Liver (tissue), 9 donors: Measurements from ENCODE around the gene GRIPAP1. TPM values are rescaled to one million over a fixed set of nuclear protein-coding genes. Genes with fewer than 3 reads are reported as not detected.

Experiments used
- DNase-seq: peaks from one replicate; pipeline ENCODE4 v3.0.0-alpha.2; 2017; ENCODE audit warnings: low spot score
- H3K27ac ChIP-seq, 2 donors: one replicate each; pipeline ENCODE4 v1.7.0; 2013; ENCODE audit warnings: inconsistent platforms in 2 of 2, low read length in 2 of 2, control low read depth in 1 of 2, low read depth in 1 of 2, mild to moderate bottlenecking in 1 of 2
- H3K27me3 ChIP-seq, 4 donors: one replicate each; pipeline versions ENCODE4 v1.6.1 to v1.7.0; 2013; ENCODE audit warnings: low read length in 3 of 4, inconsistent platforms in 1 of 4, mild to moderate bottlenecking in 1 of 4, moderate library complexity in 1 of 4; ENCODE audit not compliant: control insufficient read depth in 4 of 4, insufficient read depth in 4 of 4
- H3K36me3 ChIP-seq, 4 donors: one replicate each; pipeline versions ENCODE4 v1.6.1 to v1.7.0; 2013; ENCODE audit warnings: low read length in 3 of 4, mild to moderate bottlenecking in 3 of 4, low read depth in 1 of 4, moderate library complexity in 1 of 4; ENCODE audit not compliant: control insufficient read depth in 4 of 4, insufficient read depth in 3 of 4
- H3K4me1 ChIP-seq, 4 donors: one replicate each; pipeline versions ENCODE4 v1.6.1 to v1.7.0; 2013; ENCODE audit warnings: low read length in 3 of 4, mild to moderate bottlenecking in 3 of 4, moderate library complexity in 1 of 4; ENCODE audit not compliant: control insufficient read depth in 4 of 4, insufficient read depth in 4 of 4
- H3K4me3 ChIP-seq, 3 donors: one replicate each; pipeline versions ENCODE4 v1.6.1 to v1.7.0; 2013; ENCODE audit warnings: low read length in 3 of 3, control low read depth in 1 of 3, low read depth in 1 of 3, mild to moderate bottlenecking in 1 of 3
- H3K9ac ChIP-seq, 2 donors: one replicate each; pipeline ENCODE4 v1.7.0; 2013; ENCODE audit warnings: low read length in 2 of 2, mild to moderate bottlenecking in 2 of 2, moderate library complexity in 2 of 2, control low read depth in 1 of 2, low read depth in 1 of 2
- H3K9me3 ChIP-seq, 4 donors: one replicate each; pipeline versions ENCODE4 v1.6.1 to v1.7.0; 2013; ENCODE audit warnings: low read length in 3 of 4; ENCODE audit not compliant: control insufficient read depth in 4 of 4
- EGR1 ChIP-seq, 2 donors: IDR thresholded peaks; 2 replicates each; pipeline ENCODE4 v1.6.1; 2016 to 2018; ENCODE audit warnings: antibody characterized with exemption in 2 of 2, low read depth in 2 of 2
- FOXA2 ChIP-seq: IDR thresholded peaks from 2 replicates; pipeline ENCODE4 v1.6.1; 2016; ENCODE audit warnings: antibody characterized with exemption
- GABPA ChIP-seq, 2 donors: IDR thresholded peaks in 1 of 2; conservative IDR thresholded peaks in 1 of 2; 2 replicates each; pipeline ENCODE4 v1.6.1; 2016; ENCODE audit warnings: antibody characterized with exemption in 2 of 2, mild to moderate bottlenecking in 1 of 2, moderate library complexity in 1 of 2
- HNF4A ChIP-seq, 2 donors: conservative IDR thresholded peaks; 2 replicates each; pipeline ENCODE4 v1.6.1; 2016; ENCODE audit warnings: antibody characterized with exemption in 2 of 2, mild to moderate bottlenecking in 2 of 2
- JUND ChIP-seq, 2 donors: IDR thresholded peaks; 2 replicates each; pipeline ENCODE4 v1.6.1; 2016; ENCODE audit warnings: antibody characterized with exemption in 2 of 2
- NR2F2 ChIP-seq: IDR thresholded peaks from 2 replicates; pipeline ENCODE4 v1.6.1; 2016; ENCODE audit warnings: antibody characterized with exemption
- RAD21 ChIP-seq, 2 donors: IDR thresholded peaks; 2 replicates each; pipeline ENCODE4 v1.6.1; 2016; ENCODE audit warnings: antibody characterized with exemption in 2 of 2, mild to moderate bottlenecking in 2 of 2
- RXRA ChIP-seq, 2 donors: IDR thresholded peaks; 2 replicates each; pipeline ENCODE4 v1.6.1; 2017 to 2018; ENCODE audit warnings: antibody characterized with exemption in 2 of 2, mild to moderate bottlenecking in 1 of 2
- SP1 ChIP-seq: IDR thresholded peaks from 2 replicates; pipeline ENCODE4 v1.6.1; 2018; ENCODE audit warnings: antibody characterized with exemption, mild to moderate bottlenecking
- WGBS: extraction: QIAGEN DNeasy Blood & Tissue Kit; methylation state at CpG from one replicate; pipeline ENCODE4 v1.1.7; 2013; 5-methylcytosine and 5-hydroxymethylcytosine counted together
- polyA plus RNA-seq, 2 donors: library from polyadenylated mRNA; stranded (reverse) in 1 of 2; unstranded in 1 of 2; fragments of 200-250 nt in 1 of 2; fragments of >200 nt in 1 of 2; fragmentation: Nextera tagmentation in 1 of 2; extraction: Ambion mirVana in 1 of 2; gene quantifications; one replicate each; pipeline versions ENCODE4 v1.2.1 to v1.2.3, GENCODE V29; 2013 to 2015
- total RNA-seq, 2 donors: library from RNA; depleted of rRNA; stranded (reverse); fragments of >200 nt; gene quantifications; one replicate each; pipeline ENCODE4 v1.2.3, GENCODE V29; 2014
- TF ChIP-seq, protein P1 (sequence below): IDR thresholded peaks from 2 replicates; pipeline ENCODE4 v1.6.1; 2016; ENCODE audit warnings: antibody characterized with exemption
- donor health status: healthy.
- donor health status: healthy.
- donor health status: healthy.
- donor health status: healthy.
- donor health status: healthy.

The GRIPAP1 gene
- total and polyA plus RNA-seq, 4 donors, result 14.1 to 21.3 (median 16.4) TPM

DNA sequence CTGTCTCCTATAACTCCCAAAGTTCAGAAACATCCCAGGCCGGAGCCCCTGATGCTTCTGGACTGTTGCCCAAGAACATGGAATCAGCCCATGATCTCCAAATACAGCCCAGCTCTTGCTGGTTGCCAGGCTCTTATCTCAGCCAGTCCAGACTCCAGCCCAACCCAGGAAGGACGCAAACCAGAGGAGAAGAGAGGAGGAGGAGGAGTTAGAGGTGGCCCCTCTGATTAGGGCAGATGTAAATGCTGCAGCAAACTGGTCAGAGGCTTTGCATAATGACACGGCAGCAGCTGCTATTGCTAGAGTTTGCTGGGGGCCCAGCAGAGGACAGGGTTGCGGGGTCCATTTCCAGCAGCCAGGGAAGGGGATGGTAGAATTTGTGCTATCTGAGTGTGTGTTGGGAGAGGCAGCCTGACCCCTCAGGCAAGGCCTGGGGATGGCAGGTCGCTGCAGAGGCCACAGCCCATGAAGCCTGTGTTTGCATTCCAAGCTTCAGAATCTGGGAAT is 40.4 kb downstream of the GRIPAP1 start:
- Histone ChIP-seq H3K27ac (no peak overlapping the region), H3K4me3 (no peak overlapping the region)
- TF ChIP-seq, protein P1, sequence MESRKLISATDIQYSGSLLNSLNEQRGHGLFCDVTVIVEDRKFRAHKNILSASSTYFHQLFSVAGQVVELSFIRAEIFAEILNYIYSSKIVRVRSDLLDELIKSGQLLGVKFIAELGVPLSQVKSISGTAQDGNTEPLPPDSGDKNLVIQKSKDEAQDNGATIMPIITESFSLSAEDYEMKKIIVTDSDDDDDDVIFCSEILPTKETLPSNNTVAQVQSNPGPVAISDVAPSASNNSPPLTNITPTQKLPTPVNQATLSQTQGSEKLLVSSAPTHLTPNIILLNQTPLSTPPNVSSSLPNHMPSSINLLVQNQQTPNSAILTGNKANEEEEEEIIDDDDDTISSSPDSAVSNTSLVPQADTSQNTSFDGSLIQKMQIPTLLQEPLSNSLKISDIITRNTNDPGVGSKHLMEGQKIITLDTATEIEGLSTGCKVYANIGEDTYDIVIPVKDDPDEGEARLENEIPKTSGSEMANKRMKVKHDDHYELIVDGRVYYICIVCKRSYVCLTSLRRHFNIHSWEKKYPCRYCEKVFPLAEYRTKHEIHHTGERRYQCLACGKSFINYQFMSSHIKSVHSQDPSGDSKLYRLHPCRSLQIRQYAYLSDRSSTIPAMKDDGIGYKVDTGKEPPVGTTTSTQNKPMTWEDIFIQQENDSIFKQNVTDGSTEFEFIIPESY, result no peak
- no peak for TF ChIP-seq RAD21 (IDR thresholded peaks at IDR 0.05)
- no peak for TF ChIP-seq RXRA (IDR thresholded peaks at IDR 0.05)
- no peak for TF ChIP-seq GABPA (IDR thresholded peaks at IDR 0.05 in 1 of 2, conservative IDR thresholded peaks at IDR 0.05 in 1 of 2)
- no peak for TF ChIP-seq JUND (IDR thresholded peaks at IDR 0.05)
- TF ChIP-seq HNF4A (conservative IDR thresholded peaks at IDR 0.05), result no peak
- TF ChIP-seq NR2F2, result no peak

DNA sequence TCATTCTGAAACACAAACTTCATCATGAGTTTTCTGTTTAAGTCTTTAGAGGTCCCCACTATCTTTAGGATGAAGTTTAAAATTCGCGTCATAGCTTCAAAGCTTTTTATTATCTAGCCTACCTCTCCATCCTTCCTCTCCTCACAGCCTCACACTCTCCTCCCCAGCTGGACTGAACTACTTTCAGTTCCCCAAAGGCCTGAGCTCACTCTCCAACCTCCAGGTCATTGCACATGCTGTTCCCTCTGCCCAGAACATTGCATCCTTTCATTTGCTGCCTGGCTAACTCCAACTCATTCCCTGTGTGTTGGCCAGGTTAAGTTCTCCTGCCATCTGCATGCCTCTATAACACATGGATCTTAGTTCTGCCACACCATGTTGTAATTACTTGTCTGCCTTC is 41.8 kb downstream of the GRIPAP1 start:
- peaks cover 0 to 3% (median under 1%) of the 10 kb centered on the region in 4 donors for H3K36me3 ChIP-seq
- TF ChIP-seq EGR1 (IDR thresholded peaks at IDR 0.05; ENCODE audit: low read depth in 2 of 2) (no peak), SP1 (peak; percentile 23)
- no peak overlapping the region for H3K27ac ChIP-seq
- H3K4me1 ChIP-seq, result peaks cover 3 to 21% (median 17%) of the 10 kb centered on the region in 4 donors
- H3K9me3 ChIP-seq, result no peaks in the 10 kb centered on the region
- 93% methylated on average over 2 of the region's 2 CpGs for WGBS
- H3K9ac ChIP-seq, result no peak overlapping the region
- no peak overlapping the region for H3K4me3 ChIP-seq
- DNase-seq, result no peak
- no peaks in the 10 kb centered on the region for H3K27me3 ChIP-seq

More for the DNA sequence above, 40.4 kb downstream of the GRIPAP1 start:
- no peaks in the 10 kb centered on the region for H3K36me3 ChIP-seq
- H3K9ac ChIP-seq, result no peak overlapping the region
- DNase-seq, result peak; percentile 62
- H3K27me3 ChIP-seq, result no peaks in the 10 kb centered on the region
- 60% methylated on average over 5 of the region's 5 CpGs for WGBS
- H3K9me3 ChIP-seq, result no peaks in the 10 kb centered on the region
- H3K4me1 ChIP-seq, result peaks cover 3 to 8% (median 6%) of the 10 kb centered on the region in 4 donors

DNA sequence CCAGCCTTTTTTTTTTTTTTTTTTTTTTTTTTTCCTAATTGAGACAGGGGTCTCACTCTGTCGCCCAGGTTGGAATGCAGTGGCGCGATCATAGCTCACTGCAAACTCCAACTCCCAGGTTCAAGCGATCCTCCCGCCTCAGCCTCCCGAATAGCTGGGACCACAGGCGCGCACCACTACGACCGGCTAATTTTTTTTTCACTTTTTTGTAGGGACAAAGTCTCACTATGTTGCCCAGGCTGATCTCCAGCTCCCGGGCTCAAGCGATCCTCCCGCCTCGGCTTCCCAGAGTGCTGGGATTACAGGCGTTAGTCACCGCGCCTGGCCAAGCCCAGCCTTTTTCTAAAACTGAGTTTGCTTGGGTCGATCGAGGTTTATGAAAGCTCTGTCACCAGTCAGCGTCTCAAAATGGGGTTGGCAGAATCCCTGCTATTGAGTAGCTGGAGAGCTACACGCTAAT is 43.4 kb downstream of the GRIPAP1 start:
- Histone ChIP-seq H3K4me3 (peak overlapping the region; percentile 45 to 61 (median 58)), H3K9ac (peak overlapping the region; percentile 79 to 87), H3K27me3 (no peaks in the 10 kb centered on the region), H3K36me3 (peaks cover 0 to 9% (median 3%) of the 10 kb centered on the region in 4 donors), H3K27ac (peak overlapping the region; percentile 89), H3K4me1 (peaks cover 4 to 36% (median 27%) of the 10 kb centered on the region in 4 donors), H3K9me3 (no peaks in the 10 kb centered on the region)
- WGBS, result 1% methylated on average over 21 of the region's 21 CpGs
- TF ChIP-seq RAD21 (IDR thresholded peaks at IDR 0.05) (peak in 1 of 2 donors; percentile 27), RXRA (IDR thresholded peaks at IDR 0.05) (peak in 1 of 2 donors; percentile 6), FOXA2 (no peak)
- DNase-seq, result no peak
